Nephron (organoid): ENCODE results near the gene DCAF4.

Source experiments
- H3K27ac Mint-ChIP-seq, 3 experiments: 2 replicates each; pipeline ENCODE4 v1.8.0; 2020; ENCODE audit warnings: mixed read lengths in 3 of 3, mild to moderate bottlenecking in 2 of 3, moderate library complexity in 1 of 3
- H3K27me3 Mint-ChIP-seq: 2 replicates; pipeline ENCODE4 v1.8.0; 2021; ENCODE audit warnings: low read depth, mild to moderate bottlenecking, moderate library complexity, mixed read lengths
- H3K36me3 Mint-ChIP-seq: 2 replicates; pipeline ENCODE4 v1.8.0; 2020; ENCODE audit warnings: low read depth, mixed read lengths
- H3K4me1 Mint-ChIP-seq: 2 replicates; pipeline ENCODE4 v1.8.0; 2020; ENCODE audit warnings: mixed read lengths
- H3K4me3 Mint-ChIP-seq, 3 experiments: 2 replicates each; pipeline ENCODE4 v1.8.0; 2020; ENCODE audit warnings: mild to moderate bottlenecking in 3 of 3, mixed read lengths in 3 of 3, moderate library complexity in 2 of 3
- H3K9me3 Mint-ChIP-seq: 2 replicates; pipeline ENCODE4 v1.8.0; 2020; ENCODE audit warnings: mixed read lengths
- CTCF ChIP-seq, 3 experiments: fragments of 200-600 bp; sonication (generic); IDR thresholded peaks; one replicate each; pipeline ENCODE4 v1.5.0; 2021; ENCODE audit warnings: antibody characterized with exemption in 3 of 3; ENCODE audit not compliant: unreplicated experiment in 3 of 3

The DCAF4 gene

GRCh38 chr14:72968316-72968715 lies 42.1 kb downstream of the DCAF4 start:
- H3K4me3 Mint-ChIP-seq = no peak overlapping the region
- H3K27ac Mint-ChIP-seq = no peak overlapping the region
- peaks cover 44% of the 10 kb centered on the region for H3K36me3 Mint-ChIP-seq
- TF ChIP-seq CTCF (IDR thresholded peaks at IDR 0.05; ENCODE audit: unreplicated experiment in 3 of 3) = no peak
- no peaks in the 10 kb centered on the region for H3K4me1 Mint-ChIP-seq
- no peaks in the 10 kb centered on the region for H3K27me3 Mint-ChIP-seq
- H3K9me3 Mint-ChIP-seq = no peaks in the 10 kb centered on the region

- no peak overlapping the region for H3K4me3 Mint-ChIP-seq
- H3K27me3 Mint-ChIP-seq = no peaks in the 10 kb centered on the region
- H3K27ac Mint-ChIP-seq = no peak overlapping the region
- no peaks in the 10 kb centered on the region for H3K4me1 Mint-ChIP-seq
- H3K9me3 Mint-ChIP-seq = no peaks in the 10 kb centered on the region
- H3K36me3 Mint-ChIP-seq = peaks cover 60% of the 10 kb centered on the region
- TF ChIP-seq CTCF (IDR thresholded peaks at IDR 0.05; ENCODE audit: unreplicated experiment in 3 of 3) = no peak
These were observed 43.9 kb downstream of the DCAF4 start for GRCh38 chr14:72970058-72970630.

GRCh38 chr14:72970824-72971434 lies 44.7 kb downstream of the DCAF4 start:
- peaks cover 68% of the 10 kb centered on the region for H3K36me3 Mint-ChIP-seq
- H3K27me3 Mint-ChIP-seq = no peaks in the 10 kb centered on the region
- TF ChIP-seq CTCF (IDR thresholded peaks at IDR 0.05; ENCODE audit: unreplicated experiment in 3 of 3) = no peak
- no peak overlapping the region for H3K4me3 Mint-ChIP-seq
- H3K4me1 Mint-ChIP-seq = no peaks in the 10 kb centered on the region
- H3K9me3 Mint-ChIP-seq = no peaks in the 10 kb centered on the region
- no peak overlapping the region for H3K27ac Mint-ChIP-seq

- Mint-ChIP-seq H3K27ac (no peak overlapping the region), H3K4me1 (no peaks in the 10 kb centered on the region), H3K4me3 (no peak overlapping the region), H3K27me3 (no peaks in the 10 kb centered on the region), H3K36me3 (peaks cover 72% of the 10 kb centered on the region), H3K9me3 (no peaks in the 10 kb centered on the region)
- no peak for TF ChIP-seq CTCF (IDR thresholded peaks at IDR 0.05; ENCODE audit: unreplicated experiment in 3 of 3)
These were observed 48.4 kb downstream of the DCAF4 start for GRCh38 chr14:72974661-72975060.

GRCh38 chr14:72975770-72976169 lies 49.5 kb downstream of the DCAF4 start:
- Mint-ChIP-seq H3K4me1 (no peaks in the 10 kb centered on the region), H3K27me3 (no peaks in the 10 kb centered on the region), H3K36me3 (peaks cover 67% of the 10 kb centered on the region), H3K4me3 (no peak overlapping the region), H3K27ac (no peak overlapping the region), H3K9me3 (no peaks in the 10 kb centered on the region)
- no peak for TF ChIP-seq CTCF (IDR thresholded peaks at IDR 0.05; ENCODE audit: unreplicated experiment in 3 of 3)

- no peak for TF ChIP-seq CTCF (IDR thresholded peaks at IDR 0.05; ENCODE audit: unreplicated experiment in 3 of 3)
- Mint-ChIP-seq H3K4me1 (no peaks in the 10 kb centered on the region), H3K27me3 (no peaks in the 10 kb centered on the region), H3K36me3 (peaks cover 74% of the 10 kb centered on the region), H3K27ac (no peak overlapping the region), H3K9me3 (no peaks in the 10 kb centered on the region), H3K4me3 (no peak overlapping the region)
These were observed 52.6 kb downstream of the DCAF4 start for GRCh38 chr14:72978856-72979255.
